PC-9 (cell line): ENCODE data around the gene ALDH3A1. TPM values are rescaled to one million over a fixed set of nuclear protein-coding genes. Genes with fewer than 3 reads are reported as not detected.

Experiments
- BruUV-seq: library from RNA; stranded (reverse); fragments of 400-500 nt; replicated peaks from 2 replicates; lab custom pipeline; 2021; lab: Mats Ljungman, UMichigan
- CTCF ChIA-PET: fragments of 300-600 bp; sonication (Branson Sonifier 250); formaldehyde crosslinking; loops from one replicate; lab custom pipeline; 2022; ENCODE audit warnings: antibody characterized with exemption; lab: Charles Lee
- POLR2A ChIA-PET: fragments of 300-600 bp; sonication (Branson Sonifier 250); formaldehyde crosslinking; loops from one replicate; lab custom pipeline; 2022; ENCODE audit warnings: antibody characterized with exemption; ENCODE audit not compliant: unreplicated experiment; lab: Charles Lee
- DNase-seq, 2 experiments: peaks; one replicate each; pipeline versions ENCODE4 v3.0.0 to v3.0.0-alpha.2; 2015 to 2022; ENCODE audit warnings: mixed read lengths in 1 of 2
- H2AFZ ChIP-seq: fragments of 200-600 bp; sonication (generic); 2 replicates; pipeline ENCODE4 v1.8.1; 2017; ENCODE audit warnings: antibody characterized with exemption
- H3F3A ChIP-seq: fragments of 200-600 bp; sonication (generic); 2 replicates; pipeline ENCODE4 v1.8.1; 2017; ENCODE audit warnings: antibody characterized with exemption, mild to moderate bottlenecking, low read depth; ENCODE audit not compliant: insufficient read depth
- H3K27ac ChIP-seq: fragments of 200-600 bp; sonication (generic); 2 replicates; pipeline ENCODE4 v1.6.1; 2016; ENCODE audit warnings: mixed run types
- H3K27me3 ChIP-seq: fragments of 200-600 bp; sonication (generic); 2 replicates; pipeline ENCODE4 v1.6.1; 2016; ENCODE audit warnings: low read depth, mixed run types; ENCODE audit not compliant: insufficient read depth
- H3K36me3 ChIP-seq: fragments of 200-600 bp; sonication (generic); 2 replicates; pipeline ENCODE4 v1.6.1; 2016; ENCODE audit warnings: low read depth, mixed run types
- H3K4me1 ChIP-seq: fragments of 200-600 bp; sonication (generic); replicated peaks from 2 replicates; pipeline ENCODE4 v1.6.1; 2016; ENCODE audit warnings: mixed run types; ENCODE audit not compliant: insufficient read depth
- H3K4me2 ChIP-seq: fragments of 200-600 bp; sonication (generic); 2 replicates; pipeline ENCODE4 v1.6.1; 2017; ENCODE audit warnings: mixed run types
- H3K4me3 ChIP-seq: fragments of 200-600 bp; sonication (generic); 2 replicates; pipeline ENCODE4 v1.6.1; 2016; ENCODE audit warnings: mixed run types
- H3K79me2 ChIP-seq: fragments of 200-600 bp; sonication (generic); 2 replicates; pipeline ENCODE4 v1.6.1; 2017; ENCODE audit warnings: low read depth, mixed run types
- H3K9me2 ChIP-seq: fragments of 200-600 bp; sonication (generic); 2 replicates; pipeline ENCODE4 v1.8.1; 2017; ENCODE audit warnings: mild to moderate bottlenecking; ENCODE audit not compliant: insufficient read depth
- H3K9me3 ChIP-seq: fragments of 200-600 bp; sonication (generic); 2 replicates; pipeline ENCODE4 v1.8.1; 2016; ENCODE audit warnings: low read depth; ENCODE audit not compliant: insufficient read depth
- H4K20me1 ChIP-seq: fragments of 200-600 bp; sonication (generic); 2 replicates; pipeline ENCODE4 v1.8.1; 2017; ENCODE audit not compliant: insufficient read depth
- CTCF ChIP-seq: fragments of 200-600 bp; sonication (generic); conservative IDR thresholded peaks from 2 replicates; pipeline ENCODE4 v1.6.1; 2017; ENCODE audit warnings: mixed run types, antibody characterized with exemption, mild to moderate bottlenecking, moderate library complexity
- EZH2 ChIP-seq: fragments of 200-600 bp; sonication (generic); IDR thresholded peaks from 2 replicates; pipeline ENCODE4 v1.8.0; 2017; ENCODE audit warnings: antibody characterized with exemption, low read depth
- intact Hi-C: fragments of 100-400 bp; cut with micrococcal nuclease; formaldehyde crosslinking; loops from one replicate; pipeline ENCODE4 v1.10.0; 2022; ENCODE audit not compliant: unreplicated experiment
- total RNA-seq: library from RNA; stranded (reverse); gene quantifications from 2 replicates; pipeline ENCODE4 v1.2.3, GENCODE V29; 2021

ALDH3A1 gene
- total RNA-seq, 1 experiment from 2014 or later = 1,620 TPM

- peaks cover 3% of the 10 kb centered on the region for H3K36me3 ChIP-seq
- intact Hi-C loops = no loop called here
- H3K9me2 ChIP-seq = no peaks in the 10 kb centered on the region
- ChIA-PET CTCF (no interaction called here), POLR2A (interaction anchor here (1.3 kb wide), 1 partner anchor 10 kb away, joined by 7 read pairs; no protein-coding TSS in a partner anchor)
- H3K4me2 ChIP-seq = no peak overlapping the region
- H4K20me1 ChIP-seq = no peaks in the 10 kb centered on the region
- peaks cover 42% of the 10 kb centered on the region for H3F3A ChIP-seq
- H3K27ac ChIP-seq = no peak overlapping the region
- no peaks in the 10 kb centered on the region for H3K27me3 ChIP-seq
- H3K4me3 ChIP-seq = no peak overlapping the region
- H3K9me3 ChIP-seq = no peaks in the 10 kb centered on the region
- H2AFZ ChIP-seq = no peak overlapping the region
- TF ChIP-seq CTCF (no peak), EZH2 (no peak)
- DNase-seq = no peak
- peaks cover 21% of the 10 kb centered on the region for H3K79me2 ChIP-seq
- BruUV-seq = no TSS peak
- peaks cover 23% of the 10 kb centered on the region for H3K4me1 ChIP-seq
These were observed 5.6 kb downstream of the ALDH3A1 start for GRCh38 chr17:19742495-19742894.

- H3K9me2 ChIP-seq = no peaks in the 10 kb centered on the region
- POLR2A ChIA-PET = no interaction called here
- peaks cover 3% of the 10 kb centered on the region for H3K36me3 ChIP-seq
- CTCF ChIA-PET = no interaction called here
- H3K27ac ChIP-seq = no peak overlapping the region
- no peak for TF ChIP-seq CTCF
- TF ChIP-seq EZH2 = no peak
- H3K4me1 ChIP-seq = peaks cover 18% of the 10 kb centered on the region
- no peaks in the 10 kb centered on the region for H3K9me3 ChIP-seq
- peaks cover 39% of the 10 kb centered on the region for H3F3A ChIP-seq
- no peaks in the 10 kb centered on the region for H4K20me1 ChIP-seq
- H3K4me2 ChIP-seq = no peak overlapping the region
- no peaks in the 10 kb centered on the region for H3K27me3 ChIP-seq
- intact Hi-C loops = no loop called here
- peak in 1 of 2 experiments; percentile 12 for DNase-seq
- no peak overlapping the region for H3K4me3 ChIP-seq
- H2AFZ ChIP-seq = no peak overlapping the region
- peaks cover 17% of the 10 kb centered on the region for H3K79me2 ChIP-seq
- no TSS peak for BruUV-seq
These were observed 6.2 kb downstream of the ALDH3A1 start for GRCh38 chr17:19741832-19742457.

GRCh38 chr17:19740933-19741332 lies 7.2 kb downstream of the ALDH3A1 start:
- Histone ChIP-seq H3K79me2 (peaks cover 8% of the 10 kb centered on the region), H3F3A (peaks cover 35% of the 10 kb centered on the region), H3K27me3 (no peaks in the 10 kb centered on the region), H3K27ac (no peak overlapping the region), H3K9me2 (no peaks in the 10 kb centered on the region), H3K4me3 (no peak overlapping the region), H3K9me3 (no peaks in the 10 kb centered on the region), H3K36me3 (peaks cover 3% of the 10 kb centered on the region), H4K20me1 (no peaks in the 10 kb centered on the region), H2AFZ (no peak overlapping the region), H3K4me2 (no peak overlapping the region), H3K4me1 (peaks cover 7% of the 10 kb centered on the region)
- intact Hi-C loops = no loop called here
- no TSS peak for BruUV-seq
- ChIA-PET CTCF (no interaction called here), POLR2A (interaction anchor here (0.6 to 0.7 kb wide), 2 partner anchors 38 to 39 kb away, joined by 5 to 6 read pairs; no protein-coding TSS in a partner anchor)
- DNase-seq = no peak
- TF ChIP-seq EZH2 (no peak), CTCF (no peak)
